Stimulated activated CD4-positive, alpha-beta T cell treated with anti-CD3 and anti-CD28 coated beads, Interleukin-1b, Interleukin-23, amount 100 ng/mL, for 48 hours (primary cell): Measurements from ENCODE around the gene TAF10.

ENCODE experiments used
- DNase-seq: peaks from one replicate; pipeline ENCODE4 v3.0.0-alpha.2; 2020

Gene TAF10

DNA sequence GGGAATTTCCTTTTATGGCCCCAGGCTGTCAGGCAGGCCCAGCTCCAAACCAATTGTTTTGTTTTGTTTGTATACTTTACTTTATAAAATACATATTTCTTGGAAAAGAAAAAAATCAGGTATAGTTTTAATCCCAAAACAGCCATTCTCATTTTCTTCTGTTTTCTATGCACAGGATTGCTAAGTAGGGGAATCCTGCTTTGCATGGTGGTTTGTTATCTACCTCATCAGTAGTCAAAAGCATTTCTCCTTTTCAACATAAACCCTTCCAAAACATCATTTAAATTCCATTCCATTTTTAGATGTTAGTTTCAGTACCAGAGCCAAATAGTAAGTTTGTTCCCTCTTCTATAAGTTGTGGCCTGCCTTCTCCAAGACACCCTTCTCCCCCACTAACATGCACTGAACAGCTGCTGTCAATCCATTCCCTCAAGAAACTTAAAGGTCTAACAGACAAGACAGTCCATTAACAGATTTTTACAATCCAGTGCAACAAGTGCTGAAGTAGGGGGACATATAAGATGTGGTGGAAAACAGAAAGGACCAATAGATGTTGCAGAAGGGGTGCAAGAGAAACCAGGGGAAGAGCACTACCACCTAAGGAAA is 4.7 kb downstream of the TAF10 start:
- DNase-seq, result no peak

DNA sequence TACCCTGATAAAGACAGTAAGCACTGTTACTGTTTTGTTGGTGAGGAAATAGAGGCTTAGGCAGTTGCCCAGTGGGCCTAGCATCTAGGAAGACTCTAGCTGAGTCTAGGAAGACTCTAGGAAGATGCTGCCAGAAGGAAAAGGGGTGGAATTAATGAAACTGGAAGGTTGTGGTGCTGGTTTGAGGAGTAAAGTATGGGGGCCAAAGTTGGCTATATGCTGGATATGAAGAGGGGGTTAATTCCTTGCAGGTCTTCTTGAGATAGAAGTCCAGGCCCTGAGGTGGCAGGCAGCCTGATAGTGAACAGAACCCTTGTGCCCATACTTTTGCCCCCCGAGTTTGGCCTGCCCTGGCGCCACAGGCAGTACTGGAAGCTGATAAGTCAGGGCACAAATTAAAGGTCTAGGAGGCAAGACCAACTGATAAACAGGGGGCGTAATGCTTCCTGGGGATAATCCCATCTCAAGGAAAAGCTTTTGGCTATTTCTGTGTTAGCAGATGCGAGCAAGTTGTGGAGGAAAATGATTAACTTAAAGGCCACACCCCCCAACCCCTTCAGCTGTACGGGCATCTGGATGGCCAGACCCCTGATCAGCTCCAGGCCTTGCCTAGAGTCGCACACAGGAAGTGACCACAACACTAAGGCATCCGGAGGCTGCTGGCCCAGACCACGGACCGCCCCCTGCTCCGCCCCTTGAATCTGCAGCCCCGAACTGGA is 5.4 kb downstream of the TAF10 start:
- peak; percentile 63 for DNase-seq

DNA sequence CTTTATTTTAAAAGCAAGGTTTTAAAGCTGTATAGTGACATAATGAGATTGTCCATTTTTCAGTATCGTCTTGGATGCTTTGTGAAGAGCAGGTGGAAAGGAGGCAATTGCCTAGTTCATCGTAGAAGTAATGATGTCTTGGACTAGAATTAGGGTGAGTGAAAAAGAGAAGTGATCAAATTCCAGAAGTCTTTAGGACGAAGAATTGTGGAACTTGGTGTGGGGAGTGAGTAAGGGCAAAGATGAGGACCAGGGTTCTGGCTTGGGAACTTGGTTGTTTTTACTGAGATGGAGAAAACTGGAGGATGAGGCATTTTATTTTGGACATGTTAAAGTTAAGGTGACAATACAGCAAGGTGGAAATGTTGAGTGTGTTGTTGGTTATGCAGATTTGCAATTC is 7.2 kb downstream of the TAF10 start:
- no peak for DNase-seq

DNA sequence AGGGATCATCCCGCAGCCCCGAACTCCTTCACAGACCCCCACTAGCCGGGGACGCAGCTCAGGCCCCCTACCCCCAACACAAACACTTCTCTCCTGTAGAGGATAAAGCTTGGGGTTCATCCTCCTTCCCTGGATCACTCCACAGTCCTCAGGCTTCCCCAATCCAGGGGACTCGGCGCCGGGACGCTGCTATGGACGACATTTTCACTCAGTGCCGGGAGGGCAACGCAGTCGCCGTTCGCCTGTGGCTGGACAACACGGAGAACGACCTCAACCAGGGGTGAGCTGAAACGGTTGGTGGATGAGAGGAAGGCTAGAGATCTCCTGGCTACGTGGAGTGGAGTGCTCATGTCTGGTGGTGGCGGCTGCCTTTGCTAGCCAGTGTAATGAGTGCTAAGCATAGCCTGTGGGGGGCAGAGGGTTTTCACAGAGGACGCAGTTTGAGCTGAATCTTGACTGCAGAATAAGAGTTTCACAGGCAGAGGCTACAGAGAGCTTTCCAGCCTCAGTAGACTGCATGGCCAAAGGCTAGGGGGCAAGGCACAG is 7.9 kb downstream of the TAF10 start:
- peak; percentile 51 for DNase-seq

DNA sequence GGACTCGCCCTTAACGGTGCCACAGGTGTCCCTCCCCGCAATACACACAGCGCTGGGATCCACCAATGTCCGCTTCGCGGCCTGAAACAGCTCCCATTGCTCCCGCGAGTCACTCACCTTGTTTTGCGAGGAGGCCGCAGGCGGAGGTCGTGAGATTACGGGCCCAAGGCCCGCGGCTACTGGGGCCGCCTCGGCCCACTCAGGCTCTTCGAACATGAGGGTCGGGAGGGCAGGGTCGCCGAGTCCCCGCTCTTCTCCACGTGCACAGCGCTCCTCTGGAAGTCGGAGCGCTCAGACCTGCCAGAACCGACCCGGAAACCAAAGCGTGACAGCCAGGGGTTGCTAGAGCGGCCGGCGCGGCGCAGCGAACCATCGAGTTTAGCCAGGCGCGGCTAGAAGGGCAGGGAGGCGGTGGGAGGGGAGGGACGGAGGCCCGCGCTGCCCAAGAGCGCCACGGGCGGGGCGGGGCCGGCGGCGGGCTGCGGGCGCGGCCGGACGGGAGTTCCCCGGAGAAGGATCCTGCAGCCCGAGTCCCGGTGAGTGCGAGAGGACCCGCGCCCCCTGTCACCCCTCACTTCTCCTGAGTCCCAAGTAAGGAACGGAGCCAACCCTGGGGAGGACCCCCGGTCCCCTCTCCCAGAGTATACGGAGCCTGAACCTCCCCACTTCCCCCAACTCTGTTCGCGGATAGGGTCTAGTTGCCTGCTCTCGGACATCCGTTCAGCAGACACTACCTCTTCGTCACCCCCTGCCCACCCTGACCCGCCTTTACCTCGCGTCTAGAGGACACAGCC is 8.5 kb downstream of the TAF10 start, which contains the start of the genes ILK and RRP8:
Gene ILK (plus strand): TSS at position 488 of the 794 bp plus-strand sequence. CDS start 498 bp downstream, outside the sequence.
Gene RRP8 (minus strand): TSS at position 330 of the 794 bp plus-strand sequence. CDS start 114 bp downstream, at position 216.
- DNase-seq, result peak; percentile 89

DNA sequence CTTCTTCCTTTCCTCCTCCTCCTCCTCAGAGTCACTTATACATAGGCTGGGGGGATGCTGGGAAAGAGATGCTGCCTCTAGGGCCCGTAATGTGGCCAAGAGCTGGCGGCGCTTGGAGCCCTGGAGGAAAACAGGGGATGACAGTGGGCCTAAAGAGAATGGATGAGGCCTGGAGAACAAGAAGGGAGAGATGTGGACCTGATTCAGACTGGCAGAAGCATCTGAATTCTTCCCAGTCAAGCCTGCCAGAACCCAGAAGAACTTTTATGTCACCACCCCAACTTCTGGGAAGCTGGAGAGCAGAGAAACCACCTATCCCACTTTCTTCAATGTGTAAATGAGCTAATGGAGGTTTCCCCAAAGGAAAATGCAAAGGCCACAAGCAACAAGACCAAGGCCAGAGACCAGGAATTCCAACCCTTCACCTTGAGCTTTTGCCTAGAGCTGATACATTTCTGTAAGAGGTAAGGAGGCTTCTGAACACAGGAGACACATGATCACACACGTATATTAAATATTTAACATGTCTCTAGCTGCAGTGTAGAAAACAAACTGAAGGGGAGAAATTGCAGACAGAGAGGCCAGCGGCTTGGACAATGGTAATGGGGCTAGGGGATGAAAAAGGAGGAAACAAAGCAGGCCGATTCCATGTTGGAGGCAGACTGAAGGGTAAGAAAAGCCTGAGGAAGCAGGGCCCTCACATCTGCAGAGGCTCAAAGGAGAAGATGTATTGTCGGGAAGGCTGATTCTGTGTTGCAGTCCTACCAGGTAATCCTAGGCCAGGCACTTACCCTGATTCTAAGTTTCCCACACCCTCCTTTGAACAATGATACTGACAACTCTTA is 9.7 kb downstream of the TAF10 start:
- DNase-seq, result no peak

DNA sequence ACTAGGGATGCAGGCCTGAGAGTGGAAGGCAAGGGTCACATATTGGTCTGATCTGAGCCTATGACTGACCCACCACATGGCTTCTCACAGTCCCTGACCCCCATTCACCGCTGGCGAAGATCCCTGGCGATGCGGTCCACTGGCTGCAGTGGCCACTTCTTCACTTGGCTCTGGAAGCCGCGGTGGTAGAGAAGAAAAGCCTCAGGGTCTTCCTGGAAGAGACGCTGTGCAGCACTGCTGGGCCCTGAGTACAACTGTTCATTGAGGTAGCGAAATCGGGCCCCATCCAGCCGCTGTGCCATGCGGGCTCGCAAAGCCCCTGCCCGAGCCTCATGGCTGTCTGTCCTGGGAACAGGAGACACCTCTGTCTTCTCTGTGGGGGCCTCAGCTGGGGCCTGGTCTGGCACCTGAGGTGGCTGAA is 11.0 kb downstream of the TAF10 start:
- DNase-seq, result no peak

DNA sequence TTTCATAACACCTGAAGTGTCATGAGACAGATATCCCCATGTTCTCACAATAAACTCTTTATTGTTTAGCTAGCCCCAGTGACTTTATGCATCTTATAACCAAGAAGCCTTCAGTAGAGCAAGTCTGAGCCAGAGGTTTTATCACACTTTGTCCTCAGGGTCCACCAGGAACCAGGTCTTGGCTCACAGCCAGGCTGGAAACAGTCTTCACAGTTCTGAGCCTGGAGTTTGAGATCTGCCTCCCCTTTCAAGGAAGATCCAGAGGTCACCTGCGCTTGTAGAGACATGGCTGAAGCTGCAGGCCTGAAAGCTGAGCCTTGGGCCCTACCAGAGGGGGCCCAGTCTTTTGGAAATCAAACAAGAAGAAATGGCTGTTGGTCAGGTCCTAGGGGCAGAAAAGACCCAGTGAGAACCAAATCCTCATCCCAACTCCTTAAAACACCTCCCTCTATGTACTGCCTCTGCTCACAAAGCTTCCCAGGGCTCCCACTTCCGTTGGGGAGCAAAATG is 12.1 kb downstream of the TAF10 start:
- DNase-seq, result no peak

DNA sequence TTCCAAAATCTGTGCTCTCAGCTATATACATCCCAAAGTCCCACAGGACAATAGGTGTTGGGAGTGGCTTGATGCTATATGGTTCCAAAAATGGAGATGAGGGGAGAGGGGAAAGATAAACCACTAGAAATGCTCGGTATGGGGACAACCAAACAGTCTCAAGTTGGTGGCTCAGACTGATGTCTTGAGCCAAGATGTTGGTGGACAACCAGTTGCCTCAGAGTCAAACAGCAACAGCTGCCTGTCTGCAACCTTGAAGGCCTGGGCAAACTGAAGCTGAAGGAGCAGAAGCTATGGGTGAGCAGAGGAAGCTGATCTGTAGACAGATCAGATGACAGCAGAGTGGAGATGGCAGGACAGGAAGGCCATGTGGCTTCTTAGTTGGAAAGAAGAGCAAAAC is 12.6 kb downstream of the TAF10 start:
- no peak for DNase-seq

DNA sequence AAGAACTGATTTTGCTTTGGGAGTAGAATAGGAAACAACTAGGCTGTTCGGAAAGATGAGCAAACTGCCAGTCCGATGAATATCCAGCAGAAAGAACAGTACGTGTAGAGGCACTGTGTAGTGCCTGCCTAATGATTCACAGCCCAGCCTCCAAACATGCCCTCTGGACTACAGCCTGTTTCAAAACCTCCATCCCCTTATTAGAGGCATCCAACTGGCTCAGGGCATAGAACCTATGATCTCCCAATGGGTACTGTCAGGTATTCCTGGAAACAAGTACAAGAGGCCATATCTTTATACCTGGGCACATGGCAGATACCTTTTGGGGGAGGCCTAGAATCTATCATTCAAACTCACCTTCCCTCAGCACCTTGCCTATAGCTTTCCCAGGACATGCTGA is 13.5 kb downstream of the TAF10 start:
- DNase-seq, result no peak

DNA sequence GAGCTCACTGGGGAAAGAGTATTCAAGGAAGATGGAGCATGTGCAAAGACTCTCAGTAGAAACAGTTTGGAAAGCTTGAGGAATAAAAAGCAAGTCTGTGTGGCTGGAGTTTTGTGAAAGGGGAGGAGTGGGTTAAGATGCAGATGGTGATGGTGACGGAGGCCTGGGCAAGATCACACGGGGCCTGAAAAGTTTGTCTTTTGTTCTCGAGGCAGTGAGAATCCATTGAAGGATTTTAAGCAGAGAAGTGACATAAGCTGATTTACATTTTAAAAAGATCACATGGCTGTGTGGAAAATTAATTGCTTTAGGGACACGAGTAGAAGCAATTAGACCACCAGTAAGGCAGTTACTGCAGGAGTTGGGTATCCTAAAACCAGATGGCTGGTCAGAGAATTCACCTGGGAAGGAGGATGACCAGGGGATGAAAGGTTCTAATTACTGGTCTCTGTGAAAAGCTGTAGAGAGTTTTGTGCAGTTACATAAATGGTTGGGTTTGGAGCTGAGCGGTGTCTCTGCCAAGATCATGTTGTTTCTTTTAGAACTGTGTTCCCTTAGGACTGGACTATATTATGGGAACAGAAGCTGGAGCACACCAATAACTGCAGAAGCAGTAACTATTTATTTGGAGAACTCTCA is 15.7 kb downstream of the TAF10 start:
- DNase-seq, result no peak

DNA sequence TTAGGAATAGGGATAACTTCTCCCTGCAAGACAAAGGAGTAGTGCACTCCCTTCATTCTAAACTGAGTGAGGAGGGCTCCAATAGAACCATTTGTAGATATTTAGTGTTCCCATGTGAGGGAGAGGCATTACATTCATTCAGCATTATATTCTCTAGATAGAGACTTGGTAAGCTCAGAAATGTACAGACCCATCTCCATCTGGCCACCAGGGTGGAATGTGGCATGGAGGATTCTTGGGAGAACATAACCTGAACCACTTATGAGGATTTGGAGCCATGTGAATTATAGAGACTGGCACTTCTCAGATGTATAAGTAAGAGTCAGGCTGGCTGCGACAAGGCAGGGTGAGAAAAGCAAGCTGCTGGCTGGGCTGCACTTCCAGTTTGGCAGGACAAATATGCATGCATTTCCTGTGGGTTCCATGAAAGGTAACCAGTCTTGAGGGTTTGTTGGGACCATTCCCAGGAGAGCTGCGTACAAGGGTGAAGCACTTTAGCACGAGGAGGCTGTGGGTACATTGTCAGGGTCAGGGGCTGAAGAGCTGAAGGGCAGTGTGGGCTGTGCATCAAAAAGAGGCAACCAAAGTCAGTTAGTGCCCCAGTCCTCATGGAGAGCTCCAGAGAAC is 17.8 kb downstream of the TAF10 start:
- DNase-seq, result no peak

DNA sequence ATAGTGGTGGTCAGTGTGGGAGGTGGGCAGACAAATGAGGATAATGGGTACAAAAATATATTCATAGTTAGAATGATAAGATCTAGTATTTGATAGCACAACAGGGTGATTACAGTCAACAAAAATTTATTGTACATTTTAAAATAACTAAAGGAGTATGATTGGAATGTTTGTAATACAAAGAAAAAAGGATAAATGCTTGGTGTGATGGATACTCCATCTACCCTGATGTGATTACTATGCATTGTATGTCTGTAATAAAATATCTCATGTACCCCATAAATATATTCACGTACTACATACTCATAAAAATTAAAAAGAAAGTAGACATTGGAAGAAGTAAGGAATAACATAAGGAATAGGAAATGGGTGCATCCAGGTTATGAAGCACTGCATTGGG is 24.0 kb downstream of the TAF10 start:
- DNase-seq, result no peak

DNA sequence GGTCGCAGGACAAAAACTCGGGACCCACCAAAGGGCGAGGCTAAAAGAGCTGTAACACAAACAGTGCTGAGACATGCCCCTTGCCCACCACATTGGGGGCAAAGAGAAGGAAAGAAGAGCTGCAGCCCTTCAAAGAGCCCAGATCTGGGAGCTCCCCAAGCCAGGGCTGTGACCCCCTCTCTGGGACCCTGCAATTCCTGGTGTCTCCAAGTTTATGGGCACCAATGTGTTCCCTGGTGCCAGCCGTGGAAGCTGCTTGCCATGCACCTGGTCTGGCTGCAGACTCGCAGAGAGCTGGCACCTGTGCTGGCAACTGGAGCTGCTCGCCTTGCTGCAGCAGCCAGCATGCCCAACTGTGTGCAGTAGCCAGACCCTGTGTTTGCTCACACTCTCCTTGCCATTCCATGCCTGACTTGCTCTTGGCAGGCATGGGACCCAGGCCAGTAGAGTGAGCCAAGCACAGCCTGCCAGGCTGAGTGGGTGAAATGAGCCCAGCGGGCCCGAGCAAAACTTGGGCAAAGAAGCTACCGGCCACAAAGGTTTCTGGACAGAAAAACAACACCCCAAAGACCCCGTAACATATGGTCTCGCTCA is 24.6 kb downstream of the TAF10 start:
- DNase-seq, result no peak

DNA sequence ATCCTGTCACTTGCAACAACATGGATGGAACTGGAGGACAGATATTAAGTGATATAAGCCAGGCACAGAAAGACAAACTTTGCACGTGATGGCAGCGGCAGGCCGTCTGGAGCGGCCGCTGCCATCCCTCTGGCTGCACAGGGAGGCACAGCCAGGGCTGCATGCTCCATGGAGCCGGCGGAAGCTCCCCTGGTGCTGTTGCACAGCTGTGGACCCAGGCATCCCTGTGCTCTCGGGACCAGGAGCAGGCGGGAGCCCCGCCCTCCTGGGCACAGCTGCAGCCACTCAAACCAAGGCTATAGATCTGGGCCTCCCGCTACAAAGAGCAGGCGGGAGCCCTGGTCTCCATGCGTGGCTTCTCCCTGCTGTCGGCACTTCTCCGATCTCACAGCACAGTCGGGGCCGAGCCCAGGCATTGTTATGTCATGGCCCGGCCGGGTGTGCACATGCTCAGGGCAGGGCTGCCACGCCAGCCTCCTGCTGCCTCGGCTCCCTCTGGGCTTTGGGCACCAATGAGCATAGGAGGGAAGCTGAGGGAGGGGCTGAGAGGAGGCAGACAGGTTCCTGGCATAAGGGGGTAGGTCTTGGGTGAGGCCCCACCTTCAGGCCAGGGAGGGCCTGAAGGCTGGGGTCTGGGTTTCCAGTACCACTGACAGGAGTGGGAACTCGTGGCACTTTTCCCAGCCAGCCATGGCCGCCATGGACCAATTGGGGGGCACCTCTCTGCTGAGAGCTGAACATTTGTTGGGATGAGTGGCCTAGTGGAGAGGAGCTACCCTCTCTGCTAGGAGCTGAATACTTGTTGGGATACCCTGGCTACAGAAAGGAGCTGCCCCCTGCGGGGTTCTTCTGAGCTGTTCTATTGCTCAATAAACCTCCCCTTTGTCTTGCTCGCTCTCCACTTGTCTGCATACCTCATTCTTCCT is 25.3 kb downstream of the TAF10 start:
- DNase-seq, result no peak

DNA sequence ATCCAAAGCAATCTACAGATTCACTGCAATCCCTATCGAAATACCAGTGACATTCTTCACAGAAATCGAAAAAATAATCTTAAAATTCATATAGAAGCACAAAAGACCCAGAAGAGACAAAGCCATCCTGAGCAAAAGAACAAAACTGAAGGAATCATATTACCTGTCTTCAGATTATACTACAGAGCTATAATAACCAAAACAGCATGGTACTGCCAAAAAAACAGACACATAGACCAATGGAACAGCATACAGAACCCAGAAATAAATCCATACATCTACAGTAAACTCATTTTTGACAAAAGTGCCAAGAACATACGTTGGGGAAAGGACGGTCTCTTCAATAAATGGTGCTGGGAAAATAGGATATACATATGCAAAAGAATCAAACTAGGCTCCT is 27.5 kb downstream of the TAF10 start:
- no peak for DNase-seq

DNA sequence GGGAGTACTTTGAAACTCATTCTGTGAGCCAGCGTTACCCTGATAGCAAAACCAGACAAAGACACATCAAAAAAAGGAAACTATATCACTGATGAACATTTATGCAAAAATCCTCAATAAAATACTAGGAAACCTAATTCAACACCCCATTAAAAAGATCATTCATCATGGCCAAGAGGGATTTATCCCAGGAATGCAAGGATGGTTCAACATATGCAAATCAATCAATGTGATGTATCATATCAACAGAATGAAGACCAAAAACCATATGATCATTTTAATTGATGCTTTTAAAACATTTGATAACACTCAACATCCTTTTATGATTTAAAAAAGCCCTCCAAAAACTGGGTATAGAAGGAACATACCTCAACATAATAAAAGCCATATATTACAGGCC is 28.4 kb downstream of the TAF10 start:
- no peak for DNase-seq

DNA sequence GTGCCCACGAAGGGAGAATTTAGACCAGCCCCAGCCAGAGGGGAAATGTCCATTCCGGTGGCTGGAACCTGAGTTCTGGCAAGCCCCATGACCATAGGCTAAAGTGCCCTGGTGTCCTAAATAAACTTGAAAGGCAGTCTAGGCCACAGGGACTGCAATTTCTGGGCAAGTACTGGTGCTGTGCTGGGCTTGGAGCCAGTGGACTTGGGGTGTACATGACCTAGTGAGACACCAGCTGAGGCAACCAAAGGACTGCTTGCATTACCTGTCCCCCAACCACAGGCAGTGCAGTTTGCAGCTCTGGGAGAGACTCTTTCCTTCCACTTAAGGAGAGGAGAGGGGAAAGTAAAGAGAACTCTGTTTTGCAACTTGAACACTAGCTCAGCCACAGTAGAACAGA is 32.3 kb downstream of the TAF10 start:
- DNase-seq, result no peak

DNA sequence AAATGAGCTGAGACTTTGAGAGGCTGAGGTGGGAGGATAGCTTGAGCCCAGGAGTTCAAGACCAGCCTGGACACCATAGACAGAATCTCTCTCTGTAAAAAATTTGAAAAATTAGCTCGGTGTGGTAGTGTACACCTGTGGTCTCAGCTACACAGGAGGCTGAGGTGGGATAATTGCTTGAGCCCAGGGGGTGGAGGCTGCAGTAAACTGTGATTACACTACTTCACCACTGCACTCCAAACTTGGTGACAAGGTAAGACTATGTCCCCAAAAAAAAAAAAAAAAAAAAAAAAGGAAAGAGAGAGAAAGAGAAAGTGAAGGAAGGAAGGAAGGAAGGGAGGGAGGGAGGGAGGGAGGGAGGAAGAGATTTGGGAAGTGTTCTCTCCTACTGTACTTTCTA is 33.9 kb downstream of the TAF10 start:
- no peak for DNase-seq
